ENCODE results near the gene LPP. TPM values are rescaled to one million over a fixed set of nuclear protein-coding genes. Genes with fewer than 3 reads are reported as not detected.

LPP gene
- total and polyA plus RNA-seq, 9 of the 15 experiments (the other 6 are each of a cell fraction or from before 2014, with no cell fraction given) = 0.07 to 0.18 TPM; not detected in 7

- TF ChIP-seq CHD7 (IDR thresholded peaks at IDR 0.05; ENCODE audit: low read depth, low read length) = no peak
- TF ChIP-seq TBP (optimal IDR thresholded peaks at IDR 0.05; ENCODE audit: low read depth, low read length) = no peak
- no peak for TF ChIP-seq NFIX (CRISPR knock-in tag; IDR thresholded peaks at IDR 0.05; ENCODE audit: low read depth)
Observed at GRCh38 chr3:188818282-188818681, 664.3 kb downstream of the LPP start (continued).

Measured in K562 (cell line).